ENCODE measurements around the gene ARHGAP1. TPM values are rescaled to one million over a fixed set of nuclear protein-coding genes. Genes with fewer than 3 reads are reported as not detected.

ARHGAP1 gene
- total RNA-seq, 1 donor from 2014 or later: 8.1 TPM

- Histone ChIP-seq H4K20me1 (ENCODE audit: low read depth) (peaks cover 14% of the 10 kb centered on the region), H3K4me2 (no peak overlapping the region), H3K9me3 (ENCODE audit: low read depth) (no peaks in the 10 kb centered on the region), H3K4me1 (no peaks in the 10 kb centered on the region), H3K4me3 (no peak overlapping the region), H3K27me3 (no peaks in the 10 kb centered on the region), H2AFZ (replicated peaks) (no peak overlapping the region), H3K36me3 (no peaks in the 10 kb centered on the region), H3K79me2 (ENCODE audit: low read depth) (peaks cover 23% of the 10 kb centered on the region), H3F3A (ENCODE audit: low read depth) (no peaks in the 10 kb centered on the region), H3K9ac (no peak overlapping the region), H3K27ac (no peak overlapping the region)
- peaks cover 6% of the 10 kb centered on the region for H3K36me3 Mint-ChIP-seq
- H3K27ac Mint-ChIP-seq: no peak overlapping the region
- H3K4me1 Mint-ChIP-seq: no peaks in the 10 kb centered on the region
- no peaks in the 10 kb centered on the region for H3K9me3 Mint-ChIP-seq
- TF ChIP-seq CTCF (IDR thresholded peaks at IDR 0.05) (no peak), EZH2phosphoT487 (IDR thresholded peaks at IDR 0.05) (no peak), EZH2 (IDR thresholded peaks at IDR 0.05) (no peak)
- no peak overlapping the region for H3K4me3 Mint-ChIP-seq
- H3K27me3 Mint-ChIP-seq (ENCODE audit: insufficient read depth, low read depth): no peaks in the 10 kb centered on the region
- no peak for DNase-seq (ENCODE audit: low spot score)
Observed at GRCh38 chr11:46630237-46630636, 70.2 kb downstream of the ARHGAP1 start.

DNA sequence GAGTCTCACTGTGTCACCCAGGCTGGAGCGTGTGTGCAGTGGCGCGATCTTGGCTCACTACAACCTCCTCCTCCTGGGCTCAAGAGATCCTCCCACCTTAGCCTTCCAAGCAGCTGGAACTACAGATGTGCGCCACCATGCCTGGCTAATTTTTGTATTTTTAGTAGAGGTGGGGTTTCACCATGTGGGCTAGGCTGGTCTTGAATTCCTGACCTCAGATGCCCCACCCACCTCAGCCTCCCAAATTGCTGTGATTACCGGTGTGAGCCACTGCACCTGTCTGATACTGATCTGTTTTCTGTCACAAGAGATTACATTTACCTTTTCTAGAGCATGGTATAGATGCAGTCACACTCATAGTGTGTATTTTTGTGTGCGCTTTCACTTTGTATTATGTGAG, 71.5 kb downstream of the ARHGAP1 start:
- no peaks in the 10 kb centered on the region for H3F3A ChIP-seq (ENCODE audit: low read depth)
- Mint-ChIP-seq H3K27ac (no peak overlapping the region), H3K4me1 (no peaks in the 10 kb centered on the region), H3K4me3 (no peak overlapping the region), H3K27me3 (ENCODE audit: insufficient read depth, low read depth) (no peaks in the 10 kb centered on the region), H3K36me3 (peaks cover 6% of the 10 kb centered on the region), H3K9me3 (no peaks in the 10 kb centered on the region)
- TF ChIP-seq EZH2 (IDR thresholded peaks at IDR 0.05) (no peak), EZH2phosphoT487 (IDR thresholded peaks at IDR 0.05) (no peak), CTCF (IDR thresholded peaks at IDR 0.05) (no peak)
- H3K4me3 ChIP-seq: no peak overlapping the region
- peaks cover 14% of the 10 kb centered on the region for H4K20me1 ChIP-seq (ENCODE audit: low read depth)
- no peaks in the 10 kb centered on the region for H3K36me3 ChIP-seq
- H3K27me3 ChIP-seq: no peaks in the 10 kb centered on the region
- no peak overlapping the region for H3K27ac ChIP-seq
- no peaks in the 10 kb centered on the region for H3K4me1 ChIP-seq
- H3K9me3 ChIP-seq (ENCODE audit: low read depth): no peaks in the 10 kb centered on the region
- no peak overlapping the region for H3K9ac ChIP-seq
- DNase-seq (ENCODE audit: low spot score): no peak
- peaks cover 35% of the 10 kb centered on the region for H3K79me2 ChIP-seq (ENCODE audit: low read depth)
- no peak overlapping the region for H2AFZ ChIP-seq (replicated peaks)
- no peak overlapping the region for H3K4me2 ChIP-seq

Other genes with a start within 250 kb of the ARHGAP1 start
- 20.7 and 35.9 TPM in 2 replicates for gene AMBRA1, start 106.6 kb downstream of the ARHGAP1 start, total RNA-seq (ENCODE audit: low replicate concordance)
- gene HARBI1, start 83.4 kb downstream of the ARHGAP1 start, total RNA-seq (ENCODE audit: low replicate concordance): 4.6 and 5.3 TPM in 2 replicates
- 75.4 and 88.5 TPM in 2 replicates for gene ATG13, start 83.1 kb downstream of the ARHGAP1 start, total RNA-seq (ENCODE audit: low replicate concordance)
- gene ZNF408, start 412 bp upstream of the ARHGAP1 start, total RNA-seq (ENCODE audit: low replicate concordance): 2.8 and 10.7 TPM in 2 replicates
- 0.06 TPM in 1 of 2 replicates, not detected in the other for gene F2, start 18.6 kb upstream of the ARHGAP1 start, total RNA-seq (ENCODE audit: low replicate concordance)
- gene CKAP5, start 145.7 kb upstream of the ARHGAP1 start, total RNA-seq (ENCODE audit: low replicate concordance): 196 and 247 TPM in 2 replicates
- gene LRP4, start 217.9 kb upstream of the ARHGAP1 start, total RNA-seq (ENCODE audit: low replicate concordance): 9.2 and 12.0 TPM in 2 replicates
- 32.7 and 51.7 TPM in 2 replicates for gene CSTPP1, start 236.1 kb upstream of the ARHGAP1 start, total RNA-seq (ENCODE audit: low replicate concordance)

Measured in neural progenitor cell (in vitro differentiated cells).